GM19455 (cell line): ENCODE results near the gene LRRC49.
"Not testable (repeated sequence)": the region's sequence is repeated elsewhere in the genome, so short reads cannot be mapped to it uniquely, and the experiment has no call there.

Source experiments
- ATAC-seq: cut with Tn5 transposase; IDR thresholded peaks from one replicate; pipeline ENCODE4 v1.9.1; 2021; ENCODE audit not compliant: unreplicated experiment

The LRRC49 gene

DNA sequence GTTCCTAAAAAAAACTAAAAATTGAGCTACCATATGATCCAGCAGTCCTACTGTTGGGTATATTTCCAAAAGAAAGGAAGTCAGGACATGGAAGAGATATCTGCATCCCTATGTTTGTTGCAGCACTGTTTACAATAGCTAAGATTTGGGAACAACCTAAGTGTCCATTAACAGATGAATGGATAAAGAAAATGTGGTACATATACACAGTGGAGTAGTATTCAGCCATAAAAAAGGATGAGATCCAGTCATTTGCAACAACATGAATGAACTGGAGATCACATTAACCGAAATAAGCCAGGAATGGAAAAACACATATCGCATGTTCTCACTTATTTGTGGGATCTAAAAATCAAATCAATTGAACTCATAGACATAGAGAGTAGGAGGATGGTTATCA is 29.5 kb downstream of the LRRC49 start:
- no peak for ATAC-seq

DNA sequence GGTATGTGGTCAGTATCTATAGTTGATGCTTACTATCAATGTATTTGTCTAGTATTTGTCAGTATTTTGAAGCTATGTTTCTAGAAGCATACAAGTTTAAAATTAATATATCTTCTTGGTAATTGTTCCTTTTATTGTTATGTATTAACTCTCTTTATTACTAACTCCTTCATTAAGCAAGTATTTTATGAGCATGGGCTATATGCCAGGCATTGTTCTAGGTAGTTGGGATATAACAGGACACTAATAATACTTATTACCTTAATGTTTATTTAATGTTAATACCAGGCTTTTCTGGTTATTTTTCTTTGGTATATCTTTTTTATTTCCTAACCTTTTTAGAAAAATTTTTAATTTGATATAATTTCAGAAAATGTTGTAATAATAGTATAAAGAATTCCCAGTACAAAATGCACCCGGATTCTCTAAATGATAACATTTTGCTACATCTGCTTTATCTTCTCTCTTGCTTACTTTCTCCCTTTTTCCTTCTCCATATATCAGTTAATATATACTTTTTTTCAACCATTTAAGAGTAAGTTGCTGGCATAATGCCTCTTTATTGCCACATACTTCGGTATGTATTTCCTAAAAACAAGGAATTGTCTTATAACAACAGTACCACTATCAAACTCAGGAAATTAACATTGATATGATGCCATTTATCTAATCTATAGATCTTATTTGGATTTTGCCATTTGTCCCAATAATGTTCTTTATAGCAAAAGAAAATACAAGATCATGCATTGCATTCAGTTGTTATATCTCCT is 30.9 kb downstream of the LRRC49 start:
- no peak for ATAC-seq

DNA sequence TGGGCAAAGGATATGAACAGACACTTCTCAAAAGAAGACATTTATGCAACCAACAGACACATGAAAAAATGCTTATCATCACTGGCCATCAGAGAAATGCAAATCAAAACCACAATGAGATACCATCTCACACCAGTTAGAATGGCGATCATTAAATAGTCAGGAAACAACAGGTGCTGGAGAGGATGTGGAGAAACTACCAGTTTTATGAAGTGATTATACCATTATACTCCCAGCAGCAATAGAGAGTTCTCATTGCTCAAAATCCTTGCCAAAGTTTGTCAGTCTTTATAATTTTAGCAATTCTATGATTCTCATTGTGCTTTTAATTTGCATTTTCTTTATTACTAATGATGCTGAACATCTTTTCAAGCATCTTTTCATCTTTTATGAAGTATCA is 34.3 kb downstream of the LRRC49 start:
- not testable (repeated sequence) for ATAC-seq

DNA sequence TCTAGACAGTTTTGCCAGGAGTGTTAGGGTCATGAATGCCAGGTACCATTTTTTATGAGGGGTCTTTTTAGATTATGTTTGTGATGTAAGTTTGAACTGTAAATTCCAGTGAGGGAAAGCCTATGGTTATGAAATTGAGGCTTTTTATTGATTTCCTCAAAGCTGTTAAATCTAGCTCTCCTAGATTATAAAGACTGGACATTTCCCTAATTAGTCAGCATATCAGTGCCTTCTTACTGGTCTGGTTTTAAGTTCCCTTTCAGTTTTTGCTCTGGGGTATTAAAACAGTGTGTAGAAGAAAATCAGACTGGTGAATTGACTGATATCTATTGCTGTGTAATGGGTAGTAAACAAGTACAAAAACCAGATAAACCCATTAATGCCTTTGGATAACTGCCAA is 39.2 kb downstream of the LRRC49 start:
- ATAC-seq: no peak

DNA sequence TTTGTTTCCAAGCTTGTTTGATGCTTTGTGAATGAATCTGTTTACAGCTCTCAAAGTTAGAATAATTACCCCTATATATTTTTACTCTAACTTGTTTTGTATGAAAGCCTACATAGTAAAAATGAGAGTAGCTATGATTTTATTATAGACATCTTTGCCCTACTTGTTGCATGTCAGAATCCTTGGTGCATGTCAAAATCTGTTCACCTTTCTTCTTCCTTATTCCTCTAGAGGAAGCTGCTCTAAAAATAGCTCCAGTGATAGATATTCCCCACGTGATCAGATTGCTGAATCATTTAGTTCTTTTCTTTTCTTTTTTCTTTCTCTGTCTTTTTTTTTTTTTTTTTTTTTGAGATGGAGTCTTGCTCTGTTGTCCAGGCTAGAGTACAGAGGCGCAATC is 39.8 kb downstream of the LRRC49 start:
- no peak for ATAC-seq

DNA sequence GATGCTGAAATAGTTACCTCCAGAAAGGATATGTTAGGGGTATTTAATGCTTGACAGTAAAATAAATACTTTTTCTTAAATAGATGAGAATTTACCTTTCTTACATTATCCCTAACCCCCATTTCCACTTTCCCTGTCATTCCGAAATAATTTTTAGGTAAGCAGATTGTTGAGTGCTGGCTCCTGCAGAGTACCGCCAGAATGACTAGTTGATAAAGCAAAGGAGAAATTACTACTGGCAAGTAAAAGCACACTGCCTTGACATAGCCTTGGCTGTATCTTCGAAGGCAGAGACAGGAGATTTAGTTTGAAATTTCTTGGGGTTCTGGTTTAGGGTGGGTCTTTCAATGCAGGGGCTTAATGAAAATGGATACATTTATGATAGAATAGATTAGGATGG is 40.8 kb downstream of the LRRC49 start:
- no peak for ATAC-seq

DNA sequence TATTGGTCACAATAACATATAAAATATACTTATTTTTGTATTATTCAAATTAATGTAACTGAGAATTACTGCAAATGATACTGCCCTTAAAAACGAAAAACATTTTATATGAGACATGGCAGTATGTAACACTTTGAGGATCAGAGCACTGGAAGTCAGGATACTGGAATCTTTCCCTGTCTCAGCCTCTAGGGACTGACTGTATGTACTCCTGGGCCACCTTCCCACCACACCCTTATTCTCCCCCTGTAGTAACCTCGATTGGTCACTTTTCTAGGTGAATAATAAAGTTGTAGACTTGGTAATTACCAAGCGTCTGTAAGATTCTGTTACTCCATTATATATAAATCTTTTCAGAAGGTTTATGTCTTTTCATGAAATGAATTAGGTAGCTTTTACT is 43.0 kb downstream of the LRRC49 start:
- no peak for ATAC-seq

DNA sequence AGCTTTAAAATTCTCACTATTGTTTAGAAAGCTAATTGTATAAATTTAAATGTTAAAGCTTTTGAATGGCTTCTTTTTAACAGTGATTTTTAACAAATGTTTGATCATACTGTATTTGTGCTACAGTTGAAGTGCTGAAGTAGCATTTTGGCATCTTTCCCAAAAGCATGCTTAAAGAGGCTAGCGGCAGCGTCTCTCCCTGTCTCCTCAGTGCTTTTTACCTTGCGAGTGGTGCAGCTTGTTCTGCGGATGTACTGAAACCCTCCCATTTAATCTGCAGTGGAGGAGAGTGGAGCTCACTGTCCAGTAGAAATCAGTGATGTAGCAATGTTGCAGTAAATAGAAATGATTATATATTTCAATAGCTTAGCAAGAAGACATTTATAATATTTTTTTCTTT is 43.7 kb downstream of the LRRC49 start:
- no peak for ATAC-seq

DNA sequence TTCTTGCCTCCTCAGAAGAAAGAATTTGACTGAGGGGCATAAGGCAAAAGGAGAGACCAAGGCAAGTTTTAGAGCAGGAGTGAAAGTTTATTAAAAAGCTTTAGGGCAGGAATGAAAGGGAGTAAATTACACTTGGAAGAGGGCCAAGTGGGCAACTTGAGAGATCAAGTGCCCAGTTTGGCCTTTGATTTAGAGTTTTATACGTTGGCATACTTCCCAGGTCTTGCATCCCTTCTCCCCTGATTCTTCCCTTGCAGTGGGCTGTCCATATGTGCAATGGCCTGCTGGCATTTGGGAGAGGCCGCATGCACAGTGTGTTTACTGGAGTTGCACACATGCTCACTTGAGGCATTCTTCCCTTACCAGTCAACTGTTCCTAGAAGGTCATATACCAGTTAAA is 50.7 kb downstream of the LRRC49 start:
- not testable (repeated sequence) for ATAC-seq

DNA sequence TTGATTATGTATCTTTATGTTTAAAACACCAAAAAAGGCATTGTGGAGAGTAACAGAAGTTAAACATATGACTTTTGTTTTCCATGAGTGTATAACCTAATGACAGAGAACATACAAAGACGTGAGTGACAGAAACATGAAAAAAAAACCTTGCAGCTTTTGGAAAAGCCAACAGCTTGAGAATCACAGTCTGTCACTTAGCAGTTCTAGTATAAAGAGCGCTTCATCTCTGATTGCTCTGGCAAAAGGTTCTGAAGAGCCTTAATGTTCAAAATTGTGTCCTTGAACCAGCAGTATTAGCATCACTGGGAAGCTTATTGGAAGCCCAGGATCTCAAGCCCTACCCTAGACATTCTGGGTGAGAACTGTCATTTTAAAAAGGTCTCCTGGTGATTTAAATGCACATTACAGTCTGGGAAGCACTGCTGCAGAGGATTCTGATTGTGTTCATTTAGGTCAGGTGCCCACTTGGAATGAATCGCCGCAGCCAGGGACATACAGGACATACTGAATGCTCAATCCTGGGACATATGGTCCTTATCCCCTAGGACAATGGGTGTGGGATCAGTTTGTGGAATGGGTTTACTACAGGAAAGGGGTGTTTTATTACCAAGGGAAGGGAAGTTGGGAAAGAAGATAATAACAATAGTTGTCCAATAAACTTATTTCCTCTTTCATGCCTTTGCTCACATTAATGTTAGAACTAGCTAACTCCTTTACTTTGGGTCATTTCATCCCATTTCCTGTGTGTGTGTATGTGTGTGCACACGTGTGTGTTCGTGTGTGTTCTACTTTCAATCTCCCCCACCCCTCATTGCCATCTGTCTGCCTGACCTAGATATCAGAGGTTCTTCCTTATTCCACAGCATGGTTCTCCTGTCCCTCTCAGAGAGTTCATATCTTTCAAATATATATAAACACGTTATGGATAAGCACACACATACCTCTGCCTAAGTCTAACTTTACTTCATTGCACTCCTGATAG is 55.0 kb downstream of the LRRC49 start:
- ATAC-seq: no peak

DNA sequence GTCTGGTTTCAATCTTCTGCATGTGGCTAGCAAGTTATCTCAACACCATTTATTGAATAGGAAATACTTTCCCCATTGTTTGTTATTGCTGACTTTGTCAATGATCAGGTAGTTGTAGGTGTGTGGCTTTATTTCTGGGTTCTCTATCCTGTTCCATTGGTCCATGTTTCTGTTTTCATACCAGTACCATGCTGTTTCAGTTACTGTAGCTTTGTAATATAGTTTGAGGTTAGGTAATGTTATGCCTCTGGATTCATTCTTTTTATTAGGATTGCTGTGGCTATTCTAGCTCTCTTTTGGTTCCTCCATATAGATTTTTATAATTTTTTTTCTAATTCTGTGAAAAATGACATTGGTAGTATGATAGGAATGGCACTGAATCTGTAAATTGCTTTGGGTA is 58.3 kb downstream of the LRRC49 start:
- no peak for ATAC-seq

DNA sequence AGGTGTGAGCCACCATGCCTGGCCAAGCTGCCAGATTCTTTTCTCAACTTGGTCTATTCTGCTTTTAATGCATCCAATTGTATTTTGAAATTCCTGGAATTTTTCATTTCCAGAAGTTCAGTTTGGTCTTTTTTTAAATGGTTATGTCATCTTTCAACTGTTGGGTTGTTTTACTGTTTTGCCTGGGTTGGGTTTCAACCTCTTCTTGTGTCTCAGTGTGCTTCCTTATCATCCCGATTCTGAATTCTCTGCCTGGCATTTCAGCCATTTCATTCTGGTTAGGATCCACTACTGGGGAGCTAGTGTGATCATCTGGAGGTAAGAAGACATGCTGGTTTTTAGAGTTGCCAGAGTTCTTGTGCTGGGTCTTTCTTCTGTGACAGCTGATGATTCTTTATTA is 61.5 kb downstream of the LRRC49 start:
- ATAC-seq: no peak

DNA sequence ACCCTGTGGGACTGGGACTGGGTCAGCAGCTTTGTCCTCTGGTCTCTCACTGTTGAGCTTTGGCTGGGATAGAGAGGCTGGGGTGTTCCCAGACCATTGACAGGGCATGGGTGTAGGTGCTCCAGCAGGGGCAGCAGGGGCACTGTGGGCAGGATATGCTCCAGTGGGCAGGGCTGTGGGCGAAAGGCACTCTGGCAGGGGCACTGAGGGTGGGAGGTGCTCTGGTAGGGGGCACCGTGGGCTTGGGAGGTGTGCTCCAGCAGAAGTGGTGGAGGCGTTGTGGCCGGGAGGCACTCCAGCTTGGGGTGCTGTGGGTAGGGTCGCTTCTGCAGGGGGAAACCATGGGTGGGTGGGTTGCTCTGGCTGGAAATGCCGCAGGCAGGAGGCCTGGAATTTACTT is 62.1 kb downstream of the LRRC49 start:
- no peak for ATAC-seq

DNA sequence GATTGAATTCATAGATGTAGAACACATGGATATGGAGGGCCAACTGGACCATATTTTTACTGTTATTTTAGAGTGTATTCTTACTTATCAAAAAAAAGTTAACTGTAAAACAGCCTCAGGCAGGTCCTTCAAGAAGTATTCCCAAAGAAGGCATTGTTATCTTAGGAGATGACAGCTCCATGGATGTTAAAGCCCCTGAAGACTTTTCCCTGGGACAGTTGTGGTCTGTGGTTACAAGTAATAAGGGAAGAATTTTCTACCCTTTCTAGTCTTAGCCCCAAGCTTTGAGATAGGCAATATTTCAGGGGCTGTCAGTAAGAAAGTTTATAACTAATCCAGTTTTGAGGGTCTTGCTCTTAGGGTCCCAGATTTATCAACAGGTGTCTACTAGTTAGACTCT is 62.5 kb downstream of the LRRC49 start:
- ATAC-seq: no peak

DNA sequence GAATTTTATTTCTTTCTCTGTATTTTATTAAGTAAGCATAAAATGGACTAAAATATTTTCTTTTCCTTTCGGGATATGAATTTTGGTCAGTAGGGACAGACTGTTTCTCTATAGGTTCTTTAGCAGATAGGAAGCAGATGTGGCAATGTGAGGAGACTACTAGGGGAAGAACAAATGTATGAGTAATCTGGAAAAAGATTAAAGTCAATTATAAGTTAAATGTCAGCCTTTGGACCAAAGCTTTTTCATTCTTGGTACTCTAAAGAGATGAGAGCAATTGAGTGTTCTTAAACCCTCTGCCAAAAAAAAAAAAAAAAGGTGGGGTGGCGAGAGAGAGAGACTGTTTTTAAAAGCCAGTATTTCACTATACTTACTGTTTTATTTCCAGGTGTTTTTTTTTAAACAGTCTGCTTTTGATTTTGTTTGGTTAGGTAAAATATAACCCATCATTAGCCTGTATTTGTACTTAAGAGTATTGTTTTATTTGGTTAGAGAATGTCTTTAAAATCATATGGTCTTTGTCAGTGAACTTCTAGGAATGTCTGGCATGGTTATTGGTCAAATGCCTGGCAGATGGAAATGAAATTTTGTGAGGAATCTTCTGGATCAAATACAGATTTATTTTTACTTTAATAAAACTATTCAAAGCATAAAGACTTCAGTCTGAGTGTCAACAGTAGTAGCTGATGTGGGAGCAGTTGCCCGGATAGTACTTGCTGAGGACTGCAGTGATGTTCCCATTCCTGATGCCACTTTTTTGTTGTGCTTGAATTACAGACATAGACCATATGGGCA is 63.8 kb downstream of the LRRC49 start:
- ATAC-seq: no peak

DNA sequence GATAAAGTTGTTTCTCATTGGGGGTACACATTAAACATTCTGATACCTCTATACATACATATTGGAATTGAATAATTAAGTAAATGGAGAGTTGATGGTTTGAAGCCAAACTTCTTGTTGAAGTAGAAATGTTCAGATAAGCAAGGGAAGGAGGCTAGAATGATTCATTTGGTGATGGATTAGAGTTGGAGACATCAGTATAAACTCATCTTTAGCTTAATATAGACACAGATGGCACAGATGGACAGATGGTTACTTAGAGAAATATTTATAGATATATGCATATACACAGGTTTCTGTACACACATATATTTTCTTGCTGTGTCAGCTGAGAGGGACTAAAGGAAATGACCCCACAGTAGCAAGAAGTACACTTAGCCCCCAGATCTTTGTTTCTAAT is 69.5 kb downstream of the LRRC49 start:
- ATAC-seq: no peak

DNA sequence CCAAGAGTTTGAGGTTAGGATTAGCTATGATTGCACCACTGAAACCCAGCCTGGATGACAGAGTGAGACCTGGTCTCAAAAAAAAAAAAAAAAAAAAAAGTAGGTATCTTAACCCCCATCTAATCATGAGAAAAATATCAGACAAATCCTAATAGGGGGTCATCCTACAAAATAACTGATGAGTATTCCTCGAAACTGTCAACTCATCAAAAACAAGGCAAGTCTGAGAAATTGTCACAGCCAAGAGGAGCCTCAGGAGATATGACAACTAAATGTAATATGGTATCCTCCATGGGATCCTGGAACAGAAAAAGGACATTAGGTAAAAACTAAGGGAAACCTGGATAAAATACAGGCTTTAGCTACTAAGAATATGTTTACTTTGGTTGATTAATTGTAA is 70.6 kb downstream of the LRRC49 start:
- no peak for ATAC-seq

DNA sequence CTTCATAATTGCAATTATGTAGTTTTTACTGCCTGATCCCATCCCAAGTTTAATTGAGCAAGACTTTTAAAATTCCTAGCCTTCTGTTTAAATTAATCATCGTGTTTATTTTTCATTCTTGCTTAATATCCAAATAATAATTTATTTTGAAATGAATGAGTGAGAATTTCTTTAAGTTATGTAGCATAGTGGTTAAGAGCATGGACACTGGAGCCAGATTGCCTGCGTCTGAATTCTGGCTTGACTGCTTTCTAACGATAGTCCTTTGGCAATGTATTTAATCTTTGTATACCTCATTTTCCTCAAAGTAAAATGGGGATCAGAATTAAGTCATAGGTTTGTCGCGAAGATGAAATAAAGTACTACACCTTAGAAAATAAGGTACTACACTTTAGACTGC is 71.4 kb downstream of the LRRC49 start:
- no peak for ATAC-seq

DNA sequence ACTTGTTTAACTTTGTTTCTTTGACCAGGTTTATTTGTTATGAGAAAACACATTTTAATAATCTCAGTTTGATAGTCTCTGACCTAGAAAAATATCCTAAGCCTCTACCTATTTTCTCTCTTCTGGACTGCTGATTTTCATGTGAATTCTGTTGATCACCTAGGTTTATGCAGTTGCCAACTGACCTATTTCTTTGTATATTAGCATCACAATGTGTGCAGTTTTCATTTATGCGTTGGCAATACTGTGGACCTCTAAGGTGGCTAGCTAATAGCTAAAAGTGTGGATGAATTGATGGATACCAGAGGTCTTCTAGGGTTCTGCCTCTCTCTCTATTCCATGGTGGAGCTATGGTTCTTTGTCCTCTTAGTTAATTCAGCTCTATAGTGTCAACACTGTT is 72.1 kb downstream of the LRRC49 start:
- no peak for ATAC-seq

DNA sequence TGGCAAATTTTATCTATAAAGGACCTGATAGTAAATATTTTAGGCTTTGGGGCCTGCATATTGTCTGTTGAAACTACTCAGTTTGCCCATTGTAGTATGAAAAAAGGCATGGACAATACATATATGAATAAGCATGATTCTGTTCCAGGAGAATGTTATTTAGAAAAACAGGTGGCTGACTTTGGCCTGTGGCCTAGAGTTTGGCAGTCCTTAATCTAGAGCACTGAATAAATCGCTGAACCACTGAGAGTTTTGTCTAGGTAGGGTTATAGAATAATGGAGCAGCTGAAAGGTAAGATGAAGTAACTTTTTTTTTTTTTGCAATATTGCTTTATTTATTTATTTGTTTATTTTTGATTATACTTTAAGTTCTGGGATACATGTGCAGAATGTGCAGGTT is 75.0 kb downstream of the LRRC49 start:
- no peak for ATAC-seq
